H1 (cell line): ENCODE data around the gene FAM114A2. TPM values are rescaled to one million over a fixed set of nuclear protein-coding genes. Genes with fewer than 3 reads are reported as not detected.

Source experiments
- CHD2 ChIP-seq: IDR thresholded peaks from 2 replicates; pipeline ENCODE4 v1.6.1; 2012; ENCODE audit warnings: low read length, improper control_type of control experiment
- POLR2AphosphoS5 ChIP-seq: IDR thresholded peaks from 2 replicates; pipeline ENCODE4 v1.6.1; 2011; ENCODE audit warnings: low read depth, low read length
- polyA plus RNA-seq, 7 experiments: library from polyadenylated mRNA; depleted of rRNA in 3 of 7; stranded (reverse) in 5 of 7; unstranded in 2 of 7; fragments of >200 nt in 5 of 7; fragments of 200-250 nt in 2 of 7; gene quantifications; 1 replicate in 5 of 7; 2 replicates in 1 of 7; 4 replicates in 1 of 7; pipeline versions ENCODE4 v1.2.1 to v1.2.3, GENCODE V29; 2011 to 2013; ENCODE audit warnings: missing spikeins in 2 of 7, mixed read lengths in 2 of 7
- total RNA-seq: library from RNA; stranded (reverse); fragmentation: NEBNext Ultra II Directional; extraction: Animal tissue kit (Norgen Biotek cat#: 25700); gene quantifications from 2 replicates; pipeline ENCODE4 v1.2.1, GENCODE V29; 2021
- TF ChIP-seq, protein P1 (sequence below): IDR thresholded peaks from 2 replicates; pipeline ENCODE4 v1.6.1; 2011; ENCODE audit warnings: low read length, improper control_type of control experiment

FAM114A2 gene
- total and polyA plus RNA-seq, 2 of the 8 experiments (the other 6 are each of a cell fraction or from before 2014, with no cell fraction given), result 3.8 to 9.2 TPM

DNA sequence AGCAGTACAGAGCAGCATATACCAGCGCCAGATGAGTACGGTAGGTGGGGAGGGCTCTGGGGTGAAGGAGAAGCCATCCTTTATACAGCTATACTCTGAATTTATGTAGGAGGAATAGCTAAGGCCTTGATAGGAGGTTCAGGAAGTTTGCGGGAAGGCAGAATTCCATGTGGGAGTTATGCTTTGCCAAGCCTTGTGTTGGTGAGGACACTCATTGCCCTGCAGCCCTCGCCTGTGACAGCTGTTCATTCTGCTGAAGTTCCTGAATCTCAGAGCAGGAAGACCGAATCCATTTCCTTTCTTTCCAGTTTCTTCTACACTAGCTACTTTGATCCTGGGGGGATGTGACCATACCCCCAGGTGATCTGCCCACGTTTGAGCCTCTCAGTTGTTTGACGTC lies 7.8 kb upstream of the FAM114A2 start (continued):
- TF ChIP-seq, protein P1, sequence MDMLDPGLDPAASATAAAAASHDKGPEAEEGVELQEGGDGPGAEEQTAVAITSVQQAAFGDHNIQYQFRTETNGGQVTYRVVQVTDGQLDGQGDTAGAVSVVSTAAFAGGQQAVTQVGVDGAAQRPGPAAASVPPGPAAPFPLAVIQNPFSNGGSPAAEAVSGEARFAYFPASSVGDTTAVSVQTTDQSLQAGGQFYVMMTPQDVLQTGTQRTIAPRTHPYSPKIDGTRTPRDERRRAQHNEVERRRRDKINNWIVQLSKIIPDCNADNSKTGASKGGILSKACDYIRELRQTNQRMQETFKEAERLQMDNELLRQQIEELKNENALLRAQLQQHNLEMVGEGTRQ, result no peak
- TF ChIP-seq CHD2 (no peak), POLR2AphosphoS5 (no peak)
